ENCODE data around the gene LCA5.

DNA sequence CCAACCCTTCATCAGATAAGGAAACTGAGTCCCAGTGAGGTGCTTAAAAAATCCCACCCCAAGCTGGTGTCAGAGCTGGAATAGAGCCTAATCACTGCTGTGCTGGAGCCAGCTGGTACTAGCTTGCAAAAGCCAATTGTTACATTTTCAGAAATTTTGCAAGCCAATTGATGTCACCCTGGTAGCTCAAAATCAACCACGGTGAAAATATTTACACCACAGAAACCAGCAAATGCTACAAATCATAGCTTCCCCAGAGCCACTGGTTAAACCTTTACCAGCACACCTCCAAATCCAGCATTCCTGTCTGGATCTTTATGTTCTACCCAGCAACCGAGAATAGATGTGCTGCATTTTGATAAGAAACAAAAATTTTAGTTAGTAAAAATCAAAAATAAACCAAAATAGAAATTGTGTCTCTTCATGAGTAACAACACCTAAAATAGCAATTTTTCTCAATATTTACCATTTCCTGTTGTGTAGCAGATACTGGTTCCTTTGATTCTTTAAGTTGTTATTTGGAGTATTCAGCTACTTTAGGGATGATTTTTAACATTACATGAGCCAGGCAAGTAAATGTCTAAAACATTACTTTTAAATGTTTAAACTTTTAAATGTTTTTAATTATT is 7.2 kb upstream of the LCA5 start:
- TF ChIP-seq, protein P1, sequence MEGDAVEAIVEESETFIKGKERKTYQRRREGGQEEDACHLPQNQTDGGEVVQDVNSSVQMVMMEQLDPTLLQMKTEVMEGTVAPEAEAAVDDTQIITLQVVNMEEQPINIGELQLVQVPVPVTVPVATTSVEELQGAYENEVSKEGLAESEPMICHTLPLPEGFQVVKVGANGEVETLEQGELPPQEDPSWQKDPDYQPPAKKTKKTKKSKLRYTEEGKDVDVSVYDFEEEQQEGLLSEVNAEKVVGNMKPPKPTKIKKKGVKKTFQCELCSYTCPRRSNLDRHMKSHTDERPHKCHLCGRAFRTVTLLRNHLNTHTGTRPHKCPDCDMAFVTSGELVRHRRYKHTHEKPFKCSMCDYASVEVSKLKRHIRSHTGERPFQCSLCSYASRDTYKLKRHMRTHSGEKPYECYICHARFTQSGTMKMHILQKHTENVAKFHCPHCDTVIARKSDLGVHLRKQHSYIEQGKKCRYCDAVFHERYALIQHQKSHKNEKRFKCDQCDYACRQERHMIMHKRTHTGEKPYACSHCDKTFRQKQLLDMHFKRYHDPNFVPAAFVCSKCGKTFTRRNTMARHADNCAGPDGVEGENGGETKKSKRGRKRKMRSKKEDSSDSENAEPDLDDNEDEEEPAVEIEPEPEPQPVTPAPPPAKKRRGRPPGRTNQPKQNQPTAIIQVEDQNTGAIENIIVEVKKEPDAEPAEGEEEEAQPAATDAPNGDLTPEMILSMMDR (IDR thresholded peaks at IDR 0.05; ENCODE audit: low read depth, low read length, poor library complexity, severe bottlenecking), result no peak
- TF ChIP-seq EZH2phosphoT487 (IDR thresholded peaks at IDR 0.05; ENCODE audit: borderline replicate concordance, low read length), result no peak
